Epithelial cell of proximal tubule (primary cell): ENCODE measurements around the gene FAM222A. TPM values are rescaled to one million over a fixed set of nuclear protein-coding genes. Genes with fewer than 3 reads are reported as not detected.

Experiments
- DNase-seq: peaks from one replicate; pipeline ENCODE4 v3.0.0-alpha.2; 2011; ENCODE audit warnings: low read depth
- H3K4me3 ChIP-seq: 2 replicates; pipeline ENCODE4 v1.5.1; 2011; ENCODE audit warnings: low read depth, mild to moderate bottlenecking, low read length
- CTCF ChIP-seq: conservative IDR thresholded peaks from 2 replicates; pipeline ENCODE4 v1.5.1; 2012; ENCODE audit warnings: low read depth, mild to moderate bottlenecking, low read length
- total RNA-seq: library from RNA; depleted of rRNA; stranded (reverse); fragments of >200 nt; gene quantifications from 2 replicates; pipeline ENCODE4 v1.2.3, GENCODE V29; 2015

Gene FAM222A
- total RNA-seq, 1 donor from 2014 or later = 0.52 TPM

- DNase-seq = no peak
- peak; percentile 96 for TF ChIP-seq CTCF
- no peak overlapping the region for H3K4me3 ChIP-seq
Observed at GRCh38 chr12:109804820-109805761, 91.5 kb downstream of the FAM222A start.

GRCh38 chr12:109807954-109808643, 94.5 kb downstream of the FAM222A start:
- no peak for TF ChIP-seq CTCF
- no peak for DNase-seq
- H3K4me3 ChIP-seq = no peak overlapping the region

GRCh38 chr12:109808876-109809646, 95.4 kb downstream of the FAM222A start:
- no peak overlapping the region for H3K4me3 ChIP-seq
- no peak for DNase-seq
- TF ChIP-seq CTCF = no peak

GRCh38 chr12:109810954-109811623, 97.5 kb downstream of the FAM222A start:
- no peak for DNase-seq
- no peak for TF ChIP-seq CTCF

GRCh38 chr12:109811624-109811995, 98.0 kb downstream of the FAM222A start:
- DNase-seq = no peak
- no peak for TF ChIP-seq CTCF
- H3K4me3 ChIP-seq = no peak overlapping the region

More at GRCh38 chr12:109810954-109811623, 97.5 kb downstream of the FAM222A start:
- H3K4me3 ChIP-seq = no peak overlapping the region

- TF ChIP-seq CTCF = no peak
- no peak for DNase-seq
- H3K4me3 ChIP-seq = no peak overlapping the region
Observed at GRCh38 chr12:109813810-109814416, 100.3 kb downstream of the FAM222A start.
